GM19238 (cell line): ENCODE results near the gene PLD3.

ENCODE experiments used
- DNase-seq: peaks from one replicate; pipeline ENCODE4 v3.0.0; 2011; ENCODE audit warnings: low spot score; ENCODE audit not compliant: insufficient read length

Gene PLD3, protein sequence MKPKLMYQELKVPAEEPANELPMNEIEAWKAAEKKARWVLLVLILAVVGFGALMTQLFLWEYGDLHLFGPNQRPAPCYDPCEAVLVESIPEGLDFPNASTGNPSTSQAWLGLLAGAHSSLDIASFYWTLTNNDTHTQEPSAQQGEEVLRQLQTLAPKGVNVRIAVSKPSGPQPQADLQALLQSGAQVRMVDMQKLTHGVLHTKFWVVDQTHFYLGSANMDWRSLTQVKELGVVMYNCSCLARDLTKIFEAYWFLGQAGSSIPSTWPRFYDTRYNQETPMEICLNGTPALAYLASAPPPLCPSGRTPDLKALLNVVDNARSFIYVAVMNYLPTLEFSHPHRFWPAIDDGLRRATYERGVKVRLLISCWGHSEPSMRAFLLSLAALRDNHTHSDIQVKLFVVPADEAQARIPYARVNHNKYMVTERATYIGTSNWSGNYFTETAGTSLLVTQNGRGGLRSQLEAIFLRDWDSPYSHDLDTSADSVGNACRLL

DNA sequence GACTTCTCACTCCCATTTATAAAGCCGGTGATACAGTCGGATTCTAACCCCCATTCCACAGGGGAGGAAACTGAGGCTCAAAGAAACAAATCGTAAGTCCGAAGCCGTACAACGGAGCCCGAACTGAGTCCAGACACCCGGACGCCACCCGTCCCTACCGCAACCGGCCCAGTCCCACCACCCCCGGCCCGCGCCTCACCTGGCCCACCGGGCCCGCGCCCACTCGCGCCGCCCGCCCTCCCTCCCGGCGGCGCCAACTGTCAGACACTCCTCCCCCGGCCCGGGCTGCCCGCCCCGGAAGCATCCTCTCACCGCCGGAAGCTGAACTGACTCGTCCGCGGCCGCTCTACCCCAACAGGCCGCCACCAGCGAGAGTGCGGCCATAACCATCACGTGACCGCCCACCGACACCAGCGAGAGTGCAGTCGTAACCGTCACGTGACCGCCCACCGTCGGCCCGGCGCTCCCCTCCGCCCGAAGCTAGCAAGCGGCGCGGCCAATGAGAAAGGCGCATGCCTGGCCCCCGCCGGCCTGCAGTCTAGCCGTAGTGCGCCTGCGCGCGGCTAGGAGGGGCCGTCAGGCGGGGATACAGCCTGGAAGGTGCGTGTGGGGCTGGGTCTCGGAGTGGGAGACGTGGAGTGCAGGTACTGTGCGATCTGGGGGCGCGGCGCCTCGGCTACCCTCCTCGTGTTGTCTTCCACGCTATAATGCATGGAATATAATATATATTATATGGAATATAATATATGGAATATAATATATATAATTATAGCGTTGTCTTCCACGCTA lies at the start of gene PLD3, which contains the start of gene C19orf47:
Gene PLD3 (plus strand): TSS at position 571 of the 789 bp plus-strand sequence. CDS start 17,789 bp downstream, outside the sequence.
Gene C19orf47 (minus strand): TSS at position 273 of the 789 bp plus-strand sequence. CDS start 6,540 bp downstream, outside the sequence.
- peak; percentile 100 for DNase-seq

GRCh38 chr19:40300668-40301067 lies 47.8 kb upstream of the PLD3 start:
- DNase-seq, result no peak

- DNase-seq, result no peak
These were observed 46.1 kb upstream of the PLD3 start for GRCh38 chr19:40302224-40303011.

DNA sequence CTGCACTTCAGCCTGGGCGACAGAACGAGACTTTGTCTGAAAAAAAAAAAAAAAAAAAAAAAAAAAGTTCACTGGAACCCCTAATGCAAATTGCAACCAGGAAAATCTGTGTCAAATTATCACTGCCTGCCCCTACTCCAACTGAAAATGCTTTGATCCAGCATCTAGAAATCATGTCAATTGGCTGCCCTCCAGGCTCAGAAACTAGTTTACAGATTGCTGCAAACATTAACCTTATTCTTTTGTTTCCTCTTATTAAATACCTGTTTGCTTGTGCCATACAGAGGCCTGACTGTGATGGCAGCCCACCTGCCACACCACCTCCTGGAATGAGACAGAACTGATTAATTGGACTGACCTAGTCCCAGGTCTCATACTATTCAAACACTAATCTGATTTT lies 44.7 kb upstream of the PLD3 start:
- DNase-seq, result no peak

DNA sequence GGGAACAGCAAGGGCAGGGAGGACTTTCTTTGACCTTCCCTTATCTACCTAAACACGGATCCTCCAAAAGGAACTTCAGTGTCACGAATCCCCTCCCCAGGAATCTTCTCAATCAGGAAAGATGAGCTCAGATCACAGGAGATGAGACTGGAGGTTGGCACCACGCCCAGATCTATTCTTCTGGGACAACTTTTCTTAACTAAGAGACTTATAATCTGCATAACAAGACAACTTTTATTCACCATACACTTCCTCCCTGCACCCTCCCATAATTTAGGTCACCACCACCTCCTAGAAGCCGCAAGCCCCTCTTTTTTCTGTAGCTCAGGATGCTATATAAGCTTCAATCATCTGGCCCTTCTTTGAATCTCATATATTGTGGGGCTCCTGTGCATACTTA lies 44.2 kb upstream of the PLD3 start:
- no peak for DNase-seq

DNA sequence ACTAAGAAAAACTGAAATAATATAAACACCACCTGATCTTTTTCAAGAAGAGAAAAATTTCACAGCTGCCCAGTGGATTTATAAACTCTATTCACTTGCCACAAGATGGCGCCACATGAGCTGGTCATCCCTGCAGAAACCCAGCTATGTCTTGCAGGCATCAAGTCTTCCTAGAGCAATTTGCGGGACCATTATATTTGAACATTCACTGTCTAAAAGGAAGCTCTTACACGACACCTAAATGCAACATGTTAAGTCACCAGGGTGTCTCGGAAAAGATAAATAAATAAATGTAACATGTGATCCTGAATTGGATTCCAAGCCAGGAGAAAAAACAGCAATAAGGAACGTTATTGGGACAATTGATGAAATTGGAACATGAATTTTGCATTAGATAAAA lies 43.1 kb upstream of the PLD3 start:
- DNase-seq, result peak; percentile 77

DNA sequence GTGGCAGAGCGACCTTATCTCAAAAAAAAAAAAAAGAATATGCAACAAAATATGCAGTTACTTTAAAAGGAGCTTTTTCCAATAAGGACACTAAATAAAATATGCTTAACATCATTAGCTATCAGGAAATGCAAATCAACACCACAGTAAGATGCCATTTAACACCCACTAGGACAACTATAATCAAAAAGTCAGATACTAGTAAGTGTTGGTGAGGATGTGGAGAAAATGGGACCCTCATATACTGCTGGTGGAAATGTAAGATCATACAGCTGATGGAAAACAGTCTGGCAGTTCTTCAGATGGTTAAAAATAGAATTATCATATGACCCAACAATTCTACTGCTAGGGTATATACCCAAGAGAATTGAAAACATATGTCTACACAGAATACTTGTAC lies 38.8 kb upstream of the PLD3 start:
- DNase-seq, result no peak

GRCh38 chr19:40312533-40312932 lies 36.0 kb upstream of the PLD3 start:
- DNase-seq, result no peak

GRCh38 chr19:40313229-40313983 lies 35.1 kb upstream of the PLD3 start:
- no peak for DNase-seq

- DNase-seq, result no peak
These were observed 33.8 kb upstream of the PLD3 start for GRCh38 chr19:40314656-40315055.

- DNase-seq, result no peak
These were observed 32.6 kb upstream of the PLD3 start for GRCh38 chr19:40315812-40316470.

DNA sequence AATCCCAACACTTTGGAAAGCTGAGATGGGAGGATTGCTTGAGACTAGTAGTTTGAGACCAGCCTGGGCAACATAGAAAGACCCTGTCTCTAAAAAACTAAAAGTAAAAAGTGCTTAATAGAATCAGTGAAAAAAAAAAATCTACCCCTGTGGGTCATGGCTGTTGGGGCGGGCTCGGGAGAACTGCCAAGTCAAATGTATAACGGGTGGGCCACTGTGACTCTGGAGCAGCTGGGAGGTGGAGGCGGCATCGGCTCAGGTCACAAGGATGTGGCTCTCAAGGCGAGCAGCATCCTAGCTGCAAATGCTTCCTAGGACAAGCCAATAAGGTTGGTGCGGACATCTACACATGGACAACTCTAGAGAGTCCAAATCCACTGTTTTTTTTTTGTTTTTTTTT lies 31.2 kb upstream of the PLD3 start:
- DNase-seq, result no peak

GRCh38 chr19:40320558-40320935 lies 27.9 kb upstream of the PLD3 start:
- no peak for DNase-seq

GRCh38 chr19:40321076-40321475 lies 27.4 kb upstream of the PLD3 start:
- DNase-seq, result no peak

- no peak for DNase-seq
These were observed 26.8 kb upstream of the PLD3 start for GRCh38 chr19:40321566-40322270.

DNA sequence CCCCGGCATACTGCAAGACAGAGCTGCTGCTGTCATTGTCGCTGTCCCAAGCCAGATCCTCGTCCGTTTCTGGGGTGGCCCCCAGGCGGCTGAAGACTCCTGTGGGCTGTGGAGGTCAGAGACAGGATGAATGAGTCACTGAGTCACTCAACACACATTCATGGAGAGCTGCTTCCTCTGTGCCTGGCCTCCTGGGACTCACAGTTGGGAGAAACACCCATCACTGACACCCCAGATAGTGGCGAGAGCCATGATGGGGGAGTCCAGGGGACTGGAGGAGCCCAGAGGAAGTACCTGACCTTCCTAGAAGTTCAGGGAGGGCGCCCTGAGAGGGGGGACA lies 26.3 kb upstream of the PLD3 start:
- no peak for DNase-seq

GRCh38 chr19:40322951-40323615 lies 25.4 kb upstream of the PLD3 start:
- DNase-seq, result no peak

- DNase-seq, result no peak
These were observed 24.8 kb upstream of the PLD3 start for GRCh38 chr19:40323705-40324104.

- no peak for DNase-seq
These were observed 22.3 kb upstream of the PLD3 start for GRCh38 chr19:40326201-40326600.
